Measurements from ENCODE around the gene THAP5.

The THAP5 gene

DNA sequence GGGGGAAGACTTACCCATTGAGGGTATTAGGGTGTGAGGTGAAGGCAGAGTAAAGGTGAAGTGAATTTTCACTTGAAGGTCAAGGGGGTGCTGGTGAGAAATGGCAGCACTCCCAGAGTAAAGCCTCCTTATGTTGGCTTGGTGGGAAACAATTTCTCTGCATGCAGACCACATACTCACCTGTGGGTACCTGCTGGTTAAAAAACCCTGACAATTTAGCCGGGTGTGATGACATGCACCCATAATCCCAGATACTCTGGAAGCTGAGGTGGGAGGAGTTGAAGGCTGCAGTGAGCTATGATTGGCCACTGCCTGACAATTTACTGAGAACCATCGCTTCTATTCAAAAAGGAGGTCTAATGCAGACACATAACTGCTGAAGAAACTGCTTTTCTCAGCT, 5.7 kb upstream of the THAP5 start:
- TF ChIP-seq, protein P1, sequence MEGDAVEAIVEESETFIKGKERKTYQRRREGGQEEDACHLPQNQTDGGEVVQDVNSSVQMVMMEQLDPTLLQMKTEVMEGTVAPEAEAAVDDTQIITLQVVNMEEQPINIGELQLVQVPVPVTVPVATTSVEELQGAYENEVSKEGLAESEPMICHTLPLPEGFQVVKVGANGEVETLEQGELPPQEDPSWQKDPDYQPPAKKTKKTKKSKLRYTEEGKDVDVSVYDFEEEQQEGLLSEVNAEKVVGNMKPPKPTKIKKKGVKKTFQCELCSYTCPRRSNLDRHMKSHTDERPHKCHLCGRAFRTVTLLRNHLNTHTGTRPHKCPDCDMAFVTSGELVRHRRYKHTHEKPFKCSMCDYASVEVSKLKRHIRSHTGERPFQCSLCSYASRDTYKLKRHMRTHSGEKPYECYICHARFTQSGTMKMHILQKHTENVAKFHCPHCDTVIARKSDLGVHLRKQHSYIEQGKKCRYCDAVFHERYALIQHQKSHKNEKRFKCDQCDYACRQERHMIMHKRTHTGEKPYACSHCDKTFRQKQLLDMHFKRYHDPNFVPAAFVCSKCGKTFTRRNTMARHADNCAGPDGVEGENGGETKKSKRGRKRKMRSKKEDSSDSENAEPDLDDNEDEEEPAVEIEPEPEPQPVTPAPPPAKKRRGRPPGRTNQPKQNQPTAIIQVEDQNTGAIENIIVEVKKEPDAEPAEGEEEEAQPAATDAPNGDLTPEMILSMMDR (IDR thresholded peaks at IDR 0.05; ENCODE audit: insufficient read depth, low read depth, low read length, missing control alignments), result no peak
- DNase-seq (ENCODE audit: low read depth), result no peak
- H3K4me3 ChIP-seq (ENCODE audit: low read depth, low read length), result no peak overlapping the region

DNA sequence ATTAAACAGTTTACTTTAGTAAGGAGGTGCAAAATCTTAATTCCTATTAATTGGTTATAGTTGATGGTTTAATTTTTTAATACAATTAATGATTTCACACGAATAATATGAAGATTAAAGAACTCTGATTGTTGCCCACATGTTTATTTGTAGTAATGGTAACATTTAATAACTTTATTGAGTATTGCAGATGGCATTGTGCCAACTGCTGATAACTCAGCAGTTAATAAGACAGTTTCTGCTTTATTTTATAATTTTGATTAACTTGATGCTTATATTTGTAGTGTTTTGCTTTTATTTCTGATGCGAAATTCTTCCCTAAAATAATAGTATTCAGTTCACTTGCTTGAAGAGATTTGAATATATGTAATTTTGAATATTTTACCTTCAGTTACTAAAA, 3.0 kb upstream of the THAP5 start:
- TF ChIP-seq, protein P1 (IDR thresholded peaks at IDR 0.05; ENCODE audit: insufficient read depth, low read depth, low read length, missing control alignments), result no peak
- no peak overlapping the region for H3K4me3 ChIP-seq (ENCODE audit: low read depth, low read length)
- DNase-seq (ENCODE audit: low read depth), result no peak

DNA sequence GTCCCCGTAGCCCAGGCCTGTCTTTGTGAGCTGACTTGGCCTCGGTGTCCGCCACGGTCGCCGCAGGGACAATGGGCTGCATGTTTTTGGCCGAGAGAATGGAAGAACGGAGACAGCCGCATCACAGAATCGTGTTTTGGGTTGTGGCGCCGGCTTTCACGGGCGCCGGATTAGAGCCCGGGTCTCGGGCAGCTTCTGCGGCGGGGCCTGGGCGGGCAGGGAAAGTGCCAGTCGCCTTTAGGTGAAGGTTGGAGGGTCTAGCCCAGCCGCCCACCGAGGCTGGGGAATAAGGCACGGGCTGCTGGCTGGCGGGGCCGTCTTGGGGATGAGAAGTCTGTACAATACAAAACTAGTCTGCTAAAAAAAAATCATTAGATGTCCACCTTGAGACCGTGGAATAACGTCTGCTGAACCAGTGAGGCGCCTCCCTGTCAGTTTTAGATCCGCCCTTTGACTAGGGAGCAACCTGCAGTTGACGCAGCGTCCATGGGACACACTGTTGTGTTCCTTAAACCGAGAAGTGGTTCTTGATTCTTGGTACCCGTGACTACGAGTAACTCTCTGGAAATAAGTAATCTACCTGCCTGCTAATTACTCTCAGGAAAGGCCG, 745 bp upstream of the THAP5 start:
- TF ChIP-seq, protein P1 (IDR thresholded peaks at IDR 0.05; ENCODE audit: insufficient read depth, low read depth, low read length, missing control alignments), result no peak
- DNase-seq (ENCODE audit: low read depth), result peak; percentile 66
- peak overlapping the region; percentile 75 for H3K4me3 ChIP-seq (ENCODE audit: low read depth, low read length)

DNA sequence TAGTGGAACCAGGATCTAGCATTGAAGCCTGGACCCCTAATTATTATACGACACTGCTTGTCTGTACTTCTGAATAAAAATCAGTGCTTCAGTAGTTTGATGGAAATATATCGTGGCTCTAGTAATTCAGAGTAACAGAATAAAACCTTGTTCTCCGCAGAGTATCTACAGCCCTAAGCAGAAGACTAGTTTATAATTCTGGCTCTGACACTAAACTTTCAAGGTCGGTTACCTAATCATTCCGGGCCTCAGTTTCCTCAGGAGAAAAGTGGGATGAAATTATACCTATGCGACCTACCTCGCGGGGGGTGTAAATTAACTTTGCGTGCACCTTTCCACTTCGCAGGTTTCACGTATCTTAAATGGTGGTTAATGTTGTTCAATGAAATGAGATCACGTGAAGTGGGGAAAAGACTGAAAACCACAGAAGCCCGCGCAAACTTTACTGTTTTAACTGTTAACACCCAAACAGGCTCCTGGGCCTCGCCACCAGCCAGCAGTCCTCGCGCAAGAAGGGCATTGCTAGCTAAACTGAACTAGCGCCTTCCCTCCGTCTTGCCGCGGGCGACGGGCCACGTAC, 615 bp downstream of the THAP5 start:
- TF ChIP-seq, protein P1 (IDR thresholded peaks at IDR 0.05; ENCODE audit: insufficient read depth, low read depth, low read length, missing control alignments), result no peak
- no peak for DNase-seq (ENCODE audit: low read depth)
- H3K4me3 ChIP-seq (ENCODE audit: low read depth, low read length), result peak overlapping the region; percentile 77

DNA sequence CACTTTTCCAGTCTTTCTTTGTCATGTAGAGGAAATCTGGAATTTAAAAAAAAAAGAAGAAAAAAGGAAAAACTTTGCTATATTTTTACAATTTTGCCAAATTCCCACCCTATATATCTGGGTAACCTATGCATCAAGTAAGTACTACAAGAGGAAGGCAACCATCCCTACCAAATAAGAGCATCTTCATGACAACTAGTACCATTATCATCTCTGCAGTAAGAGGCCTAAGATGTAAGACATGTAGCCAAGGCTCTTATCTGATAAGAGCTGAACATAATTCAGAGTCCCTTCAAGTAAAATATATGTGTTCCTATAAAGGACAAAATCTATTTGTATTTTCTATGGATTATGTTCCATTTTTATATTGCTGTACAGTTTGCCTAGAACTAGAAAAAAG, 3.5 kb downstream of the THAP5 start:
- TF ChIP-seq, protein P1 (IDR thresholded peaks at IDR 0.05; ENCODE audit: insufficient read depth, low read depth, low read length, missing control alignments), result no peak
- DNase-seq (ENCODE audit: low read depth), result no peak
- H3K4me3 ChIP-seq (ENCODE audit: low read depth, low read length), result no peak overlapping the region

DNA sequence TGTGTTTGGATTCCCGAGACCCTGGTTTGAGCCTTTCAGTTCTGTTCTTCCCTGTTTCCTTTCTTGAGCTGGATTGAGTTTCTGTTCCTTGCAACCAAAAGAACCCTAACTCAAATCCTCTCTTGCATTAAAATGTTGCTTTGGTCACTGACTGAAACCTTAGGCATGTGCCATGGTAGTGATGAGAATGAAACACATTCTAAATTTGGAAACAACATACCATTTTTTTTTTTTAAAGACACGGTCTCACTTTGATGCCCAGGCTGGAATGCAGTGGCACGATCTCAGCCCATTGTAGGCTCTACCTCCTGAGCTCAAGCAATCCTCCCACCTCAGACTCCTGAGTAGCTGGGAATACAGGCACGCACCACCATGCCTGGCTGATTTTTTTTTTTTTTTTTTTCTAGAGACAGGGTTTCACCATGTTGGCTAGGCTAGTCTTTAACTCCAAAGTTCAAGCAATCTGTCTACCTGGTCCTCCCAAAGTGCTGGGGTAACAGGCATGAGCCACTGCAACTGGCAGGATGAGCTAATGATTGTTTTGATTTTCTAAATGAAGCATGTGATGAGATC, 8.4 kb downstream of the THAP5 start:
- no peak overlapping the region for H3K4me3 ChIP-seq (ENCODE audit: low read depth, low read length)
- TF ChIP-seq, protein P1 (IDR thresholded peaks at IDR 0.05; ENCODE audit: insufficient read depth, low read depth, low read length, missing control alignments), result no peak
- DNase-seq (ENCODE audit: low read depth), result no peak
